GM12878 (cell line): ENCODE data around the gene SPATA25.

Experiments used
- EZH2 ChIP-seq: IDR thresholded peaks from 2 replicates; pipeline ENCODE4 v1.6.1; 2012; ENCODE audit warnings: low read depth, mild to moderate bottlenecking, control low read depth, inconsistent platforms, low read length, borderline replicate concordance; ENCODE audit not compliant: control insufficient read depth
- TF ChIP-seq, protein P1 (sequence below), 3 experiments: IDR thresholded peaks in 2 of 3; conservative IDR thresholded peaks in 1 of 3; 2 replicates each; pipeline ENCODE4 v1.5.1; 2011; ENCODE audit warnings: low read depth in 3 of 3, low read length in 3 of 3, mild to moderate bottlenecking in 3 of 3, control low read depth in 2 of 3, moderate library complexity in 2 of 3, inconsistent platforms in 1 of 3, mixed read lengths in 1 of 3; ENCODE audit not compliant: control insufficient read depth in 2 of 3, insufficient read depth in 1 of 3; ENCODE audit errors: extremely low read depth in 1 of 3

DNA sequence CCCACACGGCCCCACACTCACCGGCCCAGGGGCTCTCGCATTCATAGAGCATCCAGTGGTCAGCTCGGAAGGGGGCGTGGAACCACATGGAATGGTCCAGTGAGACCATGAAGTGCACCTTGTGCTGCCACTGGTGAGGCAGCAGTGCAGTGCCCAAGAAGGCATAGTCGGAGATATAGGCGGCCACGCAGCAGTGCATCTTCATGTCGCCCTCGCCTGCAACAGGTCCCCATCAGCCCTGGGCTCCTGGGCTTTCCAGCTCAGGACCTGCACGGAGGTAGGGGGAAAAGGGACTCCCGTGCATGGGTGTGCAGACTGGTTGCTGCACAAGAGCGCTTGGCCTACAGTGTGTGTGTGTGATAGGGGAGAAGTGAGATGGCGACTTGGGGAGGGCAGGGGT lies 43.9 kb downstream of the SPATA25 start:
- TF ChIP-seq, protein P1, sequence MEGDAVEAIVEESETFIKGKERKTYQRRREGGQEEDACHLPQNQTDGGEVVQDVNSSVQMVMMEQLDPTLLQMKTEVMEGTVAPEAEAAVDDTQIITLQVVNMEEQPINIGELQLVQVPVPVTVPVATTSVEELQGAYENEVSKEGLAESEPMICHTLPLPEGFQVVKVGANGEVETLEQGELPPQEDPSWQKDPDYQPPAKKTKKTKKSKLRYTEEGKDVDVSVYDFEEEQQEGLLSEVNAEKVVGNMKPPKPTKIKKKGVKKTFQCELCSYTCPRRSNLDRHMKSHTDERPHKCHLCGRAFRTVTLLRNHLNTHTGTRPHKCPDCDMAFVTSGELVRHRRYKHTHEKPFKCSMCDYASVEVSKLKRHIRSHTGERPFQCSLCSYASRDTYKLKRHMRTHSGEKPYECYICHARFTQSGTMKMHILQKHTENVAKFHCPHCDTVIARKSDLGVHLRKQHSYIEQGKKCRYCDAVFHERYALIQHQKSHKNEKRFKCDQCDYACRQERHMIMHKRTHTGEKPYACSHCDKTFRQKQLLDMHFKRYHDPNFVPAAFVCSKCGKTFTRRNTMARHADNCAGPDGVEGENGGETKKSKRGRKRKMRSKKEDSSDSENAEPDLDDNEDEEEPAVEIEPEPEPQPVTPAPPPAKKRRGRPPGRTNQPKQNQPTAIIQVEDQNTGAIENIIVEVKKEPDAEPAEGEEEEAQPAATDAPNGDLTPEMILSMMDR (IDR thresholded peaks at IDR 0.05 in 2 of 3, conservative IDR thresholded peaks at IDR 0.05 in 1 of 3; ENCODE audit: control insufficient read depth in 2 of 3, extremely low read depth in 1 of 3, insufficient read depth in 1 of 3, low read depth in 3 of 3, low read length in 3 of 3), result no peak
- TF ChIP-seq EZH2, result no peak
